Activated B cell treated with CpG ODN at 0.5 μM for 24 hours (primary cell): ENCODE results near the gene F5. TPM values are rescaled to one million over a fixed set of nuclear protein-coding genes. Genes with fewer than 3 reads are reported as not detected.

ENCODE experiments used
- ATAC-seq: fragments of 200-7000 bp; cut with Tn5 transposase; one replicate; pipeline ENCODE4 v1.10.0; 2021; ENCODE audit warnings: low read depth, mild to moderate bottlenecking, moderate library complexity
- CTCF ChIA-PET: fragments of 350-600 bp; sonication (Branson Sonifier 250); formaldehyde crosslinking; loops from one replicate; lab custom pipeline; 2021; ENCODE audit warnings: antibody characterized with exemption; lab: Charles Lee
- POLR2A ChIA-PET: fragments of 350-600 bp; sonication (Branson Sonifier 250); formaldehyde crosslinking; loops from one replicate; lab custom pipeline; 2021; ENCODE audit warnings: antibody characterized with exemption; lab: Charles Lee
- DNase-seq: peaks from one replicate; pipeline ENCODE4 v3.0.0; 2022
- H3K27ac Mint-ChIP-seq: one replicate; pipeline ENCODE4 v1.8.0; 2020; ENCODE audit warnings: mixed read lengths
- H3K27me3 Mint-ChIP-seq: one replicate; pipeline ENCODE4 v1.8.0; 2021; ENCODE audit warnings: mixed read lengths
- H3K36me3 Mint-ChIP-seq: one replicate; pipeline ENCODE4 v1.8.0; 2021; ENCODE audit warnings: low read depth, mixed read lengths
- H3K4me1 Mint-ChIP-seq: one replicate; pipeline ENCODE4 v1.8.0; 2021; ENCODE audit warnings: mixed read lengths
- H3K4me3 Mint-ChIP-seq: one replicate; pipeline ENCODE4 v1.8.0; 2020; ENCODE audit warnings: mild to moderate bottlenecking, mixed read lengths
- H3K9me3 Mint-ChIP-seq: one replicate; pipeline ENCODE4 v1.8.0; 2020; ENCODE audit warnings: mixed read lengths
- intact Hi-C: fragments of 100-400 bp; cut with micrococcal nuclease; formaldehyde crosslinking; loops from one replicate; pipeline ENCODE4 v1.15.1; 2024
- total RNA-seq: library from RNA; stranded (reverse); gene quantifications from 2 replicates; pipeline ENCODE4 v1.2.3, GENCODE V29; 2022
- TF ChIP-seq, protein P1 (sequence below): fragments of 200-600 bp; IDR thresholded peaks from one replicate; pipeline ENCODE4 v1.8.0; 2022; ENCODE audit warnings: antibody characterized with exemption, mild to moderate bottlenecking

The F5 gene
- 0.66 and 0.67 TPM in 2 replicates for total RNA-seq

DNA sequence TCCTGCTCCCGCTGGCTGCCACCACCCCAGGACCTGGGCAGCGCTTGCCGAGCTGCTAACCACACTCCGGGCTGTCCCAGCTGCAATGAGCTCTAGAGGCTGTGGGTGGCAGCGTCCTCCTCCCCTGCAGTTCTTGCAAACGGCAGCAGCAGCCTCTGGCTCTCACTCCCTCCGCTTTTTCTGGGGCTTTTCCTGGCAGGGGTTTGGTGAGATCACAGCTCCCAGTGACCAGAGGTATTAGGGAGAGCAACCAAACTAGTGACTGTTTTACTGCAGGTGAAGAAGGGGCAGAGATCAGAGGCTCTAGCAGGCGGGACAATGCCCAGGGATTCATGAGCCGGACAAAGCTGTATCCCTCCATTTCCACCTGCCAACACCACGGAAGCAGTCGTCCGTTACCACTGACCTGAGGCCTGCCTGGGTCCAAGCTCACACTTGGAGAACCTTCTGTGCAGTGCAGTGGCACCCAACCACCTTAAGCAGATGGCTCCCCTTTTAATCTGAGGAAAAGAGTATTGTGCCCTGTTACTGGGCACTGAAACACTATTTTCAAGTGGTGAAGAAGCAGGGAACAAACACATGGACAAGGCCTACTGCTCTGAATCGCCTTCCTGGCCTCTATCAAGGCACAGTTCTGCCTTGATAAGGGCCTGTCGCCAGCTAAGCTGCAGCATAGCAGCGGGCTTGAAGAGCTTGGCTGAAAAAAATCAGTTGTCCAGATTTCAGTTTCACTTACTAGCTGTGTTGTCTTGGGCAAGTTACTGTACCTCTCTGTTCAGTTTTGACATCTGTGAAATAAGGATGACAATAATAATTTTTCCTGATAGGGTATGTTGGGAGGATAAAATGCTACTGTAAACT lies at the start of gene F5:
Gene F5 (minus strand): TSS at position 87 of the 861 bp plus-strand sequence. CDS start 95 bp downstream, outside the sequence.
- peaks cover 18% of the 10 kb centered on the region for H3K27me3 Mint-ChIP-seq
- peaks cover 7% of the 10 kb centered on the region for H3K4me1 Mint-ChIP-seq
- peak; percentile 40 for DNase-seq
- H3K27ac Mint-ChIP-seq = no peak within 1 kb of the TSS
- TF ChIP-seq, protein P1, sequence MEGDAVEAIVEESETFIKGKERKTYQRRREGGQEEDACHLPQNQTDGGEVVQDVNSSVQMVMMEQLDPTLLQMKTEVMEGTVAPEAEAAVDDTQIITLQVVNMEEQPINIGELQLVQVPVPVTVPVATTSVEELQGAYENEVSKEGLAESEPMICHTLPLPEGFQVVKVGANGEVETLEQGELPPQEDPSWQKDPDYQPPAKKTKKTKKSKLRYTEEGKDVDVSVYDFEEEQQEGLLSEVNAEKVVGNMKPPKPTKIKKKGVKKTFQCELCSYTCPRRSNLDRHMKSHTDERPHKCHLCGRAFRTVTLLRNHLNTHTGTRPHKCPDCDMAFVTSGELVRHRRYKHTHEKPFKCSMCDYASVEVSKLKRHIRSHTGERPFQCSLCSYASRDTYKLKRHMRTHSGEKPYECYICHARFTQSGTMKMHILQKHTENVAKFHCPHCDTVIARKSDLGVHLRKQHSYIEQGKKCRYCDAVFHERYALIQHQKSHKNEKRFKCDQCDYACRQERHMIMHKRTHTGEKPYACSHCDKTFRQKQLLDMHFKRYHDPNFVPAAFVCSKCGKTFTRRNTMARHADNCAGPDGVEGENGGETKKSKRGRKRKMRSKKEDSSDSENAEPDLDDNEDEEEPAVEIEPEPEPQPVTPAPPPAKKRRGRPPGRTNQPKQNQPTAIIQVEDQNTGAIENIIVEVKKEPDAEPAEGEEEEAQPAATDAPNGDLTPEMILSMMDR = no peak
- H3K36me3 Mint-ChIP-seq = no peaks in the 10 kb centered on the region
- H3K4me3 Mint-ChIP-seq = peak within 1 kb of the TSS; percentile 66
- ChIA-PET POLR2A (interaction anchor here (0.5 to 1.4 kb wide), 5 partner anchors 15 to 208 kb away, joined by 3 to 5 read pairs (median 3); partner anchors contain the start of gene METTL18), CTCF (interaction anchor here (0.7 to 2.9 kb wide), 13 partner anchors 9 to 223 kb away, joined by 3 to 46 read pairs (median 5); no protein-coding TSS in a partner anchor)
- peak; percentile 98 for ATAC-seq
- intact Hi-C loops = loop anchor here (1.0 to 5.0 kb wide), 5 partner anchors 15 to 223 kb away; partner anchors contain the start of genes METTL18, SELL and SLC19A2
- H3K9me3 Mint-ChIP-seq = no peaks in the 10 kb centered on the region

DNA sequence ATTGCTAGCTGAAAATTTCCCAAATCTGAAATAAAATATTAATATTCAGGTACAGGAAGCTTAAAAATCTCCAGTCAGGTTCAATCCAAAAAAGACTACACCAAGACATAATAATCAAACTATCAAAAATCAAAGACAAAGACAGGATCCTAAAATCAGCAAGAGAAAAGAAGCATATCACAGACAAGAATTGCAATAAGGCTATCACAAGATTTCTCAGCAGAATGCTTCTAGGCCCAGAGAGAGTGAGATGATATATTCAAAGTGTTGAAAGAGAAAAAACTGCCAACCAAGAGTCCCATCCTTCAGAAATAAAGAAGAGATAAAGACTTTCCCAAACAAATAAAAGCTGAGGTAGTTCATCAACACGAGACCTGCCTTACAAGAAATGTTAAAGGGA lies 48.6 kb upstream of the F5 start:
- Mint-ChIP-seq H3K4me1 (no peaks in the 10 kb centered on the region), H3K4me3 (no peak overlapping the region), H3K9me3 (peaks cover 25% of the 10 kb centered on the region), H3K27me3 (no peaks in the 10 kb centered on the region), H3K27ac (no peak overlapping the region), H3K36me3 (peaks cover 14% of the 10 kb centered on the region)
- intact Hi-C loops = no loop called here
- ATAC-seq (no peak), DNase-seq (no peak)
- ChIA-PET CTCF (interaction anchor here (1.3 to 1.9 kb wide), 3 partner anchors 33 to 77 kb away, joined by 3 to 7 read pairs (median 5); no protein-coding TSS in a partner anchor), POLR2A (no interaction called here)
- TF ChIP-seq, protein P1 = no peak

DNA sequence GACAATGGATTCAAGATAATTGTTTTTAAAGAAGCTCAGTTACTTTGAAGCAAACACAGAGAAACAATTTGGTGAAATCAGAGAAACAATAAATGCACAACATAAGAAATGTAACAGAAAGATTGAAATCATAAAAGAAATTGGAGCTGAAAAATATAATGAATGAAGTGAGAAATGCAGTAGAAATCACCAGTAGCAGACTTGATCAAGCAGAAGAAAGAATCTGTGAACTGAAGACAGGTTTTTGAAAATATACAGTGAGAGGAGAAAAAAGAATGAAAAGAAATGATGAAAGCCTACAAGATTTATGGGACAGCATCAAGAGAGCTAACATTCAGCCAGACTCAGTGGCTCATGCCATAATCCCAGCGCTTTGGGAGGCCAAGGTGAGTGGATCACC lies 47.9 kb upstream of the F5 start:
- ATAC-seq (no peak), DNase-seq (no peak)
- ChIA-PET CTCF (interaction anchor here (1.5 to 1.9 kb wide), 2 partner anchors 32 to 62 kb away, joined by 5 to 7 read pairs; no protein-coding TSS in a partner anchor), POLR2A (no interaction called here)
- intact Hi-C loops = no loop called here
- H3K36me3 Mint-ChIP-seq = peaks cover 14% of the 10 kb centered on the region
- TF ChIP-seq, protein P1 = no peak
- H3K27me3 Mint-ChIP-seq = no peaks in the 10 kb centered on the region
- no peak overlapping the region for H3K27ac Mint-ChIP-seq
- H3K4me1 Mint-ChIP-seq = no peaks in the 10 kb centered on the region
- H3K9me3 Mint-ChIP-seq = peaks cover 25% of the 10 kb centered on the region
- H3K4me3 Mint-ChIP-seq = no peak overlapping the region

DNA sequence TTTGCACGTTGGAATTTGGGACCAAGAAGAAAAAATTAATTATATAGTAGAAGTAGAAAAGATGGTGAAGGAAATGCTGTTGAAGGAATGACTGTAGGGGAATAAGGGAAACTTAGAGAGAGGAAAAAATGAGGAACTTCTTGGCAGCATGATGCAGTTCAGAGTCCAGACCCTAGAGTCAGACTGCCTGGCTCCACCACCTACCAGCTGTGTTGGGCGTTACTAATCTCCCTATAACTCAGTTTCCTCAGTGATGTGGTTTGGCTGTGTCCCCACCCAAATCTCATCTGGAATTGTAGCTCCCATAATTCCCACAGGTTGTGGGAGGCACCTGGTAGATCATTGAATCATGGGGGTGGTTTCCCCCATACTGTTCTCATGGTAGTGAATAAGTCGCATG lies 45.0 kb upstream of the F5 start:
- Mint-ChIP-seq H3K36me3 (peaks cover 14% of the 10 kb centered on the region), H3K9me3 (peaks cover 20% of the 10 kb centered on the region), H3K27me3 (no peaks in the 10 kb centered on the region), H3K4me3 (no peak overlapping the region), H3K4me1 (no peaks in the 10 kb centered on the region), H3K27ac (no peak overlapping the region)
- TF ChIP-seq, protein P1 = no peak
- ChIA-PET POLR2A (interaction anchor here (0.6 kb wide), 1 partner anchor 61 kb away, joined by 3 read pairs; no protein-coding TSS in a partner anchor), CTCF (no interaction called here)
- no peak for DNase-seq
- intact Hi-C loops = no loop called here
- no peak for ATAC-seq

DNA sequence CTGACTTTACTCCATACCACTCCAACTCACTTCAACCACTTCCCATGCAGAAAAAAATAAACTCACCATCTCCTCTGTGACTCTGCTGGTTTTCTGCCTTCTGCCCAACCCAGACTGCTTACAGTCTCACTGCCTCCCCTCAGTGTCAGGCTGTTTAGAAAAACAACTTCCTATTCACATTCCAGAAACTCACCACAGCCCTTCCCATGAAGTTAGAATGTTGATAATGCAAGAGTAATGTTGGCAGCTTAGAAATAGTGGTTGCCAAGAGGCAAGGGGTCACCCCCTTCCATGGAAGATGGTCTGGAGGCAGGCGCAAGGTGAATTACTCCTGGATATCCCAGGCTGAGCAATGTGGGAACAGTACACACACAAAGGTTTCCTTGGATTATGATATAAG lies 43.7 kb upstream of the F5 start, which contains the start of gene SELP:
Gene SELP (minus strand): TSS at position 119 of the 400 bp plus-strand sequence. CDS start 50 bp downstream, at position 69.
- TF ChIP-seq, protein P1 = no peak
- H3K4me1 Mint-ChIP-seq = no peaks in the 10 kb centered on the region
- POLR2A ChIA-PET = no interaction called here
- no peak for ATAC-seq
- no peak for DNase-seq
- CTCF ChIA-PET = interaction anchor here (1.0 kb wide), 1 partner anchor 29 kb away, joined by 3 read pairs; no protein-coding TSS in a partner anchor
- H3K27ac Mint-ChIP-seq = no peak within 1 kb of the TSS
- H3K27me3 Mint-ChIP-seq = no peaks in the 10 kb centered on the region
- no peak within 1 kb of the TSS for H3K4me3 Mint-ChIP-seq
- intact Hi-C loops = no loop called here
- H3K36me3 Mint-ChIP-seq = peaks cover 9% of the 10 kb centered on the region
- peaks cover 14% of the 10 kb centered on the region for H3K9me3 Mint-ChIP-seq
